Measurements from ENCODE around the gene HARS1. TPM values are rescaled to one million over a fixed set of nuclear protein-coding genes. Genes with fewer than 3 reads are reported as not detected.
"Not testable (repeated sequence)": the region's sequence is repeated elsewhere in the genome, so short reads cannot be mapped to it uniquely, and the experiment has no call there.

The HARS1 gene
- total RNA-seq, 4 donors from 2014 or later, result 44.3 to 74.0 (median 62.9) TPM

- Histone ChIP-seq H3K9me3 (no peaks in the 10 kb centered on the region), H3K4me3 (peak overlapping the region in 1 of 4 donors; percentile 39), H3K27me3 (peaks cover 0 to 30% (median 0%) of the 10 kb centered on the region in 4 donors), H3K27ac (no peak overlapping the region), H3K36me3 (no peaks in the 10 kb centered on the region), H3K4me1 (peaks cover 0 to 6% (median 0%) of the 10 kb centered on the region in 3 donors)
- TF ChIP-seq POLR2A (IDR thresholded peaks at IDR 0.05) (no peak), CTCF (IDR thresholded peaks at IDR 0.05) (no peak)
- 10 to 14% methylated on average over 19 to 23 of the region's 23 CpGs for WGBS, 2 donors
- no peak for DNase-seq
- intact Hi-C loops (cut with DNase I), result no loop called here
Measured at GRCh38 chr5:140725799-140726471, 34.8 kb upstream of the HARS1 start.

GRCh38 chr5:140721395-140721794 lies 30.2 kb upstream of the HARS1 start:
- WGBS, 2 donors, result 77 to 85% methylated on average over 5 of the region's 5 CpGs
- H3K27me3 ChIP-seq; intact Hi-C loops (cut with DNase I); H3K4me3 ChIP-seq; H3K9me3 ChIP-seq; DNase-seq; H3K4me1 ChIP-seq; H3K27ac ChIP-seq; H3K36me3 ChIP-seq: not testable (repeated sequence)

- DNase-seq; H3K27me3 ChIP-seq; intact Hi-C loops (cut with DNase I); H3K4me1 ChIP-seq; H3K36me3 ChIP-seq; H3K9me3 ChIP-seq; H3K4me3 ChIP-seq; H3K27ac ChIP-seq: not testable (repeated sequence)
- WGBS, 2 donors, result 49 to 55% methylated on average over 6 of the region's 6 CpGs
Measured at GRCh38 chr5:140720738-140721137, 29.6 kb upstream of the HARS1 start.

- no peak for TF ChIP-seq POLR2A (IDR thresholded peaks at IDR 0.05)
- H3K4me1 ChIP-seq, result no peaks in the 10 kb centered on the region
- no peaks in the 10 kb centered on the region for H3K36me3 ChIP-seq
- peaks cover 0 to 7% (median 0%) of the 10 kb centered on the region in 4 donors for H3K27me3 ChIP-seq
- DNase-seq, result no peak
- H3K27ac ChIP-seq, result peak overlapping the region in 1 of 4 donors; percentile 14
- no peaks in the 10 kb centered on the region for H3K9me3 ChIP-seq
- intact Hi-C loops (cut with DNase I), result no loop called here
- no peak overlapping the region for H3K4me3 ChIP-seq
- WGBS, 2 donors, result 81 to 85% methylated on average over 7 of the region's 7 CpGs
Measured at GRCh38 chr5:140718266-140718592, 27.1 kb upstream of the HARS1 start.

- H3K27ac ChIP-seq; DNase-seq; H3K27me3 ChIP-seq; H3K36me3 ChIP-seq; H3K9me3 ChIP-seq; intact Hi-C loops (cut with DNase I); H3K4me1 ChIP-seq; H3K4me3 ChIP-seq: not testable (repeated sequence)
- 93 to 94% methylated on average over 2 of the region's 2 CpGs for WGBS, 2 donors
Measured at GRCh38 chr5:140716238-140716637, 25.1 kb upstream of the HARS1 start.

- intact Hi-C loops (cut with DNase I), result no loop called here
Measured at GRCh38 chr5:140713562-140714094, 22.5 kb upstream of the HARS1 start.

GRCh38 chr5:140711794-140712193 lies 20.6 kb upstream of the HARS1 start:
- peak overlapping the region in 2 of 4 donors; percentile 93 to 95 for H3K27ac ChIP-seq

More at GRCh38 chr5:140713562-140714094, 22.5 kb upstream of the HARS1 start:
- Histone ChIP-seq H3K4me1 (peaks cover 0 to 17% (median 0%) of the 10 kb centered on the region in 3 donors), H3K36me3 (no peaks in the 10 kb centered on the region), H3K27me3 (no peaks in the 10 kb centered on the region), H3K9me3 (no peaks in the 10 kb centered on the region), H3K27ac (no peak overlapping the region), H3K4me3 (no peak overlapping the region)
- 76 to 82% methylated on average over 1 of the region's 1 CpG for WGBS, 2 donors
- no peak for TF ChIP-seq POLR2A (IDR thresholded peaks at IDR 0.05)
- no peak for DNase-seq

More at GRCh38 chr5:140711794-140712193, 20.6 kb upstream of the HARS1 start:
- Histone ChIP-seq H3K4me3 (no peak overlapping the region), H3K4me1 (peaks cover 0 to 17% (median 0%) of the 10 kb centered on the region in 3 donors), H3K27me3 (no peaks in the 10 kb centered on the region), H3K36me3 (peaks cover 0 to 9% (median 0%) of the 10 kb centered on the region in 3 donors), H3K9me3 (no peaks in the 10 kb centered on the region)
- intact Hi-C loops (cut with DNase I), result no loop called here
- DNase-seq, result no peak
- TF ChIP-seq CTCF (IDR thresholded peaks at IDR 0.05) (no peak), POLR2A (IDR thresholded peaks at IDR 0.05) (no peak)
- WGBS, 2 donors, result 81 to 83% methylated on average over 1 of the region's 1 CpG
